Stomach (tissue), 19 donors: ENCODE results near the gene COX5A. TPM values are rescaled to one million over a fixed set of nuclear protein-coding genes. Genes with fewer than 3 reads are reported as not detected.

Source experiments
- DNase-seq, 2 donors: peaks; one replicate each; pipeline versions ENCODE4 v3.0.0 to v3.0.0-alpha.2; 2013 to 2019
- H3K27ac ChIP-seq, 5 donors: fragments of 200-600 bp in 4 of 5; sonication (generic) in 4 of 5; one replicate each; pipeline ENCODE4 v1.5.1; 2013 to 2019; ENCODE audit warnings: mild to moderate bottlenecking in 1 of 5, moderate library complexity in 1 of 5
- H3K27me3 ChIP-seq, 3 donors: fragments of 200-600 bp; sonication (generic); one replicate each; pipeline ENCODE4 v1.5.1; 2017 to 2019; ENCODE audit warnings: mixed run types in 1 of 3
- H3K36me3 ChIP-seq, 4 donors: fragments of 200-600 bp; sonication (generic); 1 replicate in 3 of 4; 2 replicates in 1 of 4; pipeline ENCODE4 v1.5.1; 2016 to 2019
- H3K4me1 ChIP-seq, 4 donors: fragments of 200-600 bp; sonication (generic); one replicate each; pipeline ENCODE4 v1.5.1; 2016 to 2019
- H3K4me3 ChIP-seq, 4 donors: fragments of 200-600 bp; sonication (generic) in 3 of 4; one replicate each; pipeline ENCODE4 v1.5.1; 2016 to 2019; ENCODE audit warnings: mild to moderate bottlenecking in 1 of 4
- H3K9me3 ChIP-seq, 4 donors: fragments of 200-600 bp; sonication (generic); one replicate each; pipeline ENCODE4 v1.5.1; 2016 to 2019
- EP300 ChIP-seq: sonication (generic); formaldehyde crosslinking; IDR thresholded peaks from one replicate; pipeline ENCODE4 v1.6.1; 2017; ENCODE audit warnings: antibody characterized with exemption
- POLR2A ChIP-seq, 4 donors: fragments of 450-650 bp; IDR thresholded peaks; one replicate each; pipeline ENCODE4 v1.6.1; 2016; ENCODE audit warnings: antibody characterized with exemption in 4 of 4, control low read depth in 2 of 4, mild to moderate bottlenecking in 1 of 4, moderate library complexity in 1 of 4
- POLR2AphosphoS5 ChIP-seq, 3 donors: sonication (generic); formaldehyde crosslinking; IDR thresholded peaks; one replicate each; pipeline ENCODE4 v1.6.1; 2016; ENCODE audit warnings: antibody characterized with exemption in 3 of 3
- WGBS, 5 donors: extraction: QIAGEN DNeasy Blood & Tissue Kit in 3 of 5; methylation state at CpG; one replicate each; pipeline versions ENCODE4 v1.1.5 to v1.1.7; 2013 to 2018; 5-methylcytosine and 5-hydroxymethylcytosine counted together
- intact Hi-C: fragments of 100-400 bp; cut with DNase I; formaldehyde crosslinking; loops from one replicate; pipeline ENCODE4 v1.15.1; 2023; ENCODE audit warnings: low total_unique reads
- long read RNA-seq, 10 donors: transcript quantifications; one replicate each; lab custom pipeline, GENCODE V29; 2026
- polyA plus RNA-seq, 3 donors: library from polyadenylated mRNA; stranded (reverse); fragments of 200-250 nt; gene quantifications; one replicate each; pipeline ENCODE4 v1.2.3, GENCODE V29; 2013
- total RNA-seq, 5 donors: library from RNA; depleted of rRNA; stranded (reverse); fragments of >200 nt; gene quantifications; one replicate each; pipeline versions ENCODE4 v1.1.0 to v1.2.3, GENCODE V29; 2014 to 2016
- TF ChIP-seq, protein P1 (sequence below), 7 experiments: fragments of 450-650 bp in 4 of 7; fragments of 200-600 bp in 3 of 7; sonication (generic) in 3 of 7; IDR thresholded peaks; one replicate each; pipeline ENCODE4 v1.5.1; 2016 to 2019; ENCODE audit warnings: antibody characterized with exemption in 7 of 7, control low read depth in 2 of 7, mild to moderate bottlenecking in 1 of 7
- donor health status: healthy with polysubstance abuse.
- donor health status: Bipolar disorder and iron deficiency.
- donor health status: healthy.

Gene COX5A
- total RNA-seq (100 to 1,000 TPM in 2 of 5 donors, 10 to 100 TPM in 3; 44.0 to 156 (median 61.1) TPM), polyA plus RNA-seq (100 to 1,000 TPM; 298 to 516 (median 464) TPM)
- long read RNA-seq, donor 1, transcript COX5A-201 (5 exons, 1,268 nt): major isoform, 46 of 65 reads
- long read RNA-seq, donor 1, partial matches to known transcripts: 16 of 65 reads
- long read RNA-seq, donor 1, other reads (novel, unspliced or antisense): 0 of 65 reads
- long read RNA-seq, donor 2, transcript COX5A-201 (5 exons, 1,268 nt): major isoform, 55 of 56 reads
- long read RNA-seq, donor 2, partial matches to known transcripts: 0 of 56 reads
- long read RNA-seq, donor 2, other reads (novel, unspliced or antisense): 0 of 56 reads
- long read RNA-seq, donor 3, transcript COX5A-201 (5 exons, 1,268 nt): major isoform, 61 of 120 reads
- long read RNA-seq, donor 3, partial matches to known transcripts: 53 of 120 reads
- long read RNA-seq, donor 3, other reads (novel, unspliced or antisense): 0 of 120 reads
- long read RNA-seq, donor 4, transcript COX5A-201 (5 exons, 1,268 nt): major isoform, 8 of 9 reads
- long read RNA-seq, donor 4, partial matches to known transcripts: 0 of 9 reads
- long read RNA-seq, donor 4, other reads (novel, unspliced or antisense): 0 of 9 reads
- long read RNA-seq, donor 5, transcript COX5A-201 (5 exons, 1,268 nt): major isoform, 89 of 162 reads
- long read RNA-seq, donor 5, partial matches to known transcripts: 55 of 162 reads
- long read RNA-seq, donor 5, other reads (novel, unspliced or antisense): 8 of 162 reads
- long read RNA-seq, donor 6, transcript COX5A-203 (4 exons, 568 nt): minor isoform, 7 of 378 reads
- long read RNA-seq, donor 6, transcript COX5A-201 (5 exons, 1,268 nt): major isoform, 259 of 378 reads
- long read RNA-seq, donor 6, partial matches to known transcripts: 91 of 378 reads
- long read RNA-seq, donor 6, other reads (novel, unspliced or antisense): 14 of 378 reads
- long read RNA-seq, donor 7, transcript COX5A-201 (5 exons, 1,268 nt): major isoform, 103 of 180 reads
- long read RNA-seq, donor 7, partial matches to known transcripts: 66 of 180 reads
- long read RNA-seq, donor 7, other reads (novel, unspliced or antisense): 6 of 180 reads
- long read RNA-seq, donor 8, transcript COX5A-201 (5 exons, 1,268 nt): major isoform, 119 of 181 reads
- long read RNA-seq, donor 8, partial matches to known transcripts: 61 of 181 reads
- long read RNA-seq, donor 8, other reads (novel, unspliced or antisense): 0 of 181 reads
- long read RNA-seq, donor 9, transcript COX5A-201 (5 exons, 1,268 nt): major isoform, 124 of 266 reads
- long read RNA-seq, donor 9, partial matches to known transcripts: 124 of 266 reads
- long read RNA-seq, donor 9, other reads (novel, unspliced or antisense): 12 of 266 reads
- long read RNA-seq, donor 10, transcript COX5A-201 (5 exons, 1,268 nt): major isoform, 36 of 47 reads
- long read RNA-seq, donor 10, partial matches to known transcripts: 9 of 47 reads
- long read RNA-seq, donor 10, other reads (novel, unspliced or antisense): 0 of 47 reads

DNA sequence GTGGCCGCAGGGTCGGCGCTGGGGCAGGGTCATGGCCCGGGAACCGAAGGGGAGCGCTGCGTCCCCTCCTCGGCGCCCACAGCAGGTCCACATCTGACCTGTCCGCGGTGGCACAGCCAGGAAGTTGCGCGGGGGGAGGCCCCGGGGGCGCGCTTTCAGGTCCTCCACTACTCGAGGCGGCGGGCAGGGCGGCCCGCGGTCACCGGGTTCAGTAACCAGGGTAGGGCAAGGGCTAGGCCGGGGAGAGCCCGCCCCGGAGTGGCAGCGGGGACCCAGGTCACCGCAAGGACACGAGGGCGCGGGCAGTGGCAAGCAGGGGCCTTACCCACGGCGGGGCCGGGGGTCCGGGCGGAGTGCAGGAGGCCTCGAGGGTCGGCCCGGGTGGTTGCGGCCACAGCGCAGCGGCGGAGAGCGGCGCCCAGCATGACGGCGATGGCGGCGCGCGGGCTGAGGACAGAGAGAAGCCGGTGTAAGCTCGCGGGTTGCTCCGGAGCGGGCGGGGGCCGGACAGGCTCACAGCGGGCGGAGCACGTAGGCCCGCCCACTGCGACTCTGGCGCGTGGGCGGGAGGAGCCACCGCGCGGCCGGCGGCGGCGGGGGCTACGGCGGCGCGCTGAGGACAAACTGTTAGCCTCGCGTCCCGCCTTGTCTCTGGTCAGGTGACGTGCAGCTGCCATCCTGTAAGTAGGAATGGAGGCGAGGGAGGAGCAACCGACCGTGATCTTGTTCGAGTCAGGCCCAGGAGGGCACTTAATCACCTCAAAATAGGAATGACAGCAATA, at the start of gene COX5A:
TSS of gene COX5A (minus strand) at position 484 of the 782 bp plus-strand sequence. CDS start at position 425, 59 bp downstream.
- Histone ChIP-seq H3K9me3 (no peaks in the 10 kb centered on the region), H3K27ac (peak within 1 kb of the TSS; percentile 93 to 99 (median 97)), H3K27me3 (no peaks in the 10 kb centered on the region), H3K4me3 (peak within 1 kb of the TSS; percentile 86 to 90 (median 87)), H3K4me1 (peaks cover 26 to 49% (median 41%) of the 10 kb centered on the region in 4 donors), H3K36me3 (no peaks in the 10 kb centered on the region)
- peak; percentile 95 to 99 for DNase-seq
- 0 to 1% (median 0%) methylated on average over 27 to 85 of the region's 85 CpGs for WGBS, 5 donors
- TF ChIP-seq EP300 (no peak), POLR2A (IDR thresholded peaks at IDR 0.05) (peak in 1 of 4 donors; percentile 76), POLR2AphosphoS5 (IDR thresholded peaks at IDR 0.05) (peak; percentile 90 to 95 (median 93))
- TF ChIP-seq, protein P1, sequence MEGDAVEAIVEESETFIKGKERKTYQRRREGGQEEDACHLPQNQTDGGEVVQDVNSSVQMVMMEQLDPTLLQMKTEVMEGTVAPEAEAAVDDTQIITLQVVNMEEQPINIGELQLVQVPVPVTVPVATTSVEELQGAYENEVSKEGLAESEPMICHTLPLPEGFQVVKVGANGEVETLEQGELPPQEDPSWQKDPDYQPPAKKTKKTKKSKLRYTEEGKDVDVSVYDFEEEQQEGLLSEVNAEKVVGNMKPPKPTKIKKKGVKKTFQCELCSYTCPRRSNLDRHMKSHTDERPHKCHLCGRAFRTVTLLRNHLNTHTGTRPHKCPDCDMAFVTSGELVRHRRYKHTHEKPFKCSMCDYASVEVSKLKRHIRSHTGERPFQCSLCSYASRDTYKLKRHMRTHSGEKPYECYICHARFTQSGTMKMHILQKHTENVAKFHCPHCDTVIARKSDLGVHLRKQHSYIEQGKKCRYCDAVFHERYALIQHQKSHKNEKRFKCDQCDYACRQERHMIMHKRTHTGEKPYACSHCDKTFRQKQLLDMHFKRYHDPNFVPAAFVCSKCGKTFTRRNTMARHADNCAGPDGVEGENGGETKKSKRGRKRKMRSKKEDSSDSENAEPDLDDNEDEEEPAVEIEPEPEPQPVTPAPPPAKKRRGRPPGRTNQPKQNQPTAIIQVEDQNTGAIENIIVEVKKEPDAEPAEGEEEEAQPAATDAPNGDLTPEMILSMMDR (IDR thresholded peaks at IDR 0.05): peak in 1 of 7 experiments; percentile 5
- intact Hi-C loops: no loop called here

DNA sequence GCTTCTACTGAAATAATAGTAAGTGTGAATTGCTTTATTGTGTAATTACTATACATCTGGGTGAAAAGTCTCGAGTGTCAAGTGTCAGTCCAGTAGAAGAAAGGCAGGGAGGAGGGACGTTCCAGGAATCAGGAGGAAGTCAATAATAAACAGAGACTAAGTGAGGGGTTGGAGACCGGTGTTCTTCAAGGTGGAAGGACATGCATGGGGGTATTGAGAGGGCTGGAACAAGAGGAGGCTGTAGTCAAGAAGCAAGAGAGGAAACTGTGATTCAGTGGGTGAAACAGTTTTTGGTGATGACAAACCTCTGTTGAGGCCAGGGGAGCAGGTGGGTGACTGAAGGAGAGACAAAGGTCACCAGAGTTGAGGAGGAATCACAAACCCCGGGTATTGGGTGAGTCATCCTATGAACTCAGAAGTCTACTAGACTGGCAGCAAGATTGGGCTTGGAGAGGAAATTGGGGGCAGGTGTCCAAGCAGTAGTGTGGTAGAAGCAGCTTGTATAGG, 45.9 kb upstream of the COX5A start:
- intact Hi-C loops: no loop called here
- H3K4me3 ChIP-seq: no peak overlapping the region
- peaks cover 0 to 33% (median 0%) of the 10 kb centered on the region in 3 donors for H3K27me3 ChIP-seq
- DNase-seq: no peak
- no peaks in the 10 kb centered on the region for H3K4me1 ChIP-seq
- H3K9me3 ChIP-seq: no peaks in the 10 kb centered on the region
- no peaks in the 10 kb centered on the region for H3K36me3 ChIP-seq
- TF ChIP-seq POLR2A (IDR thresholded peaks at IDR 0.05) (no peak), POLR2AphosphoS5 (IDR thresholded peaks at IDR 0.05) (no peak), EP300 (no peak)
- TF ChIP-seq, protein P1 (IDR thresholded peaks at IDR 0.05): no peak
- WGBS, 5 donors: 14 to 23% (median 20%) methylated on average over 4 of the region's 4 CpGs
- H3K27ac ChIP-seq: no peak overlapping the region

DNA sequence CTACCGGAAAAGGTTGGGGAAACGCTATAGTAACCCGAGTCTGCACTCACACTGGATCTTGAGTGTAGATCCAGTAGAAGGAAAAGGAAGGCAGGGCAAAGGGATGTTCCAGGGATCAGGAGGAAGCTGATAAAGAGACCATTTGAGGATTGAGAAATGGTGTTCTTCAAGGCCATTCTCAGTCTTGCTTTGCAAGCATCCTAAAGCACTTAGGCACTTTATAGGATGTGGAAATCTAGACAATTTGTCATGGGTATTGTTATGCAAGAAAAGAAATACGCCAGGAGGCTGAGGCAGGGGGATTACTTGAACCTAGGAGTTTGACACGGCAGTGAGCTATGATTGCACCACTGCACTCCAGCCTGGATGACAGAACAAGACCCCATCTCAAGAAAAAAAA, 44.3 kb upstream of the COX5A start:
- Histone ChIP-seq H3K27ac (no peak overlapping the region), H3K36me3 (no peaks in the 10 kb centered on the region), H3K4me3 (no peak overlapping the region), H3K4me1 (no peaks in the 10 kb centered on the region), H3K27me3 (peaks cover 0 to 33% (median 0%) of the 10 kb centered on the region in 3 donors), H3K9me3 (no peaks in the 10 kb centered on the region)
- intact Hi-C loops: no loop called here
- TF ChIP-seq EP300: no peak
- TF ChIP-seq, protein P1 (IDR thresholded peaks at IDR 0.05): no peak
- no peak for TF ChIP-seq POLR2AphosphoS5 (IDR thresholded peaks at IDR 0.05)
- TF ChIP-seq POLR2A (IDR thresholded peaks at IDR 0.05): no peak
- WGBS, 5 donors: 69 to 83% (median 81%) methylated on average over 5 of the region's 5 CpGs
- DNase-seq: no peak
